Activated CD4-positive, CD25-positive, alpha-beta regulatory T cell treated with anti-CD3 and anti-CD28 coated beads, Interleukin-2, amount 50 U/mL, for 72 hours (primary cell): ENCODE data around the gene FKBP6.
"Not testable (repeated sequence)": the region's sequence is repeated elsewhere in the genome, so short reads cannot be mapped to it uniquely, and the experiment has no call there.

Experiments
- DNase-seq: peaks from one replicate; pipeline ENCODE4 v3.0.0; 2021

The FKBP6 gene

DNA sequence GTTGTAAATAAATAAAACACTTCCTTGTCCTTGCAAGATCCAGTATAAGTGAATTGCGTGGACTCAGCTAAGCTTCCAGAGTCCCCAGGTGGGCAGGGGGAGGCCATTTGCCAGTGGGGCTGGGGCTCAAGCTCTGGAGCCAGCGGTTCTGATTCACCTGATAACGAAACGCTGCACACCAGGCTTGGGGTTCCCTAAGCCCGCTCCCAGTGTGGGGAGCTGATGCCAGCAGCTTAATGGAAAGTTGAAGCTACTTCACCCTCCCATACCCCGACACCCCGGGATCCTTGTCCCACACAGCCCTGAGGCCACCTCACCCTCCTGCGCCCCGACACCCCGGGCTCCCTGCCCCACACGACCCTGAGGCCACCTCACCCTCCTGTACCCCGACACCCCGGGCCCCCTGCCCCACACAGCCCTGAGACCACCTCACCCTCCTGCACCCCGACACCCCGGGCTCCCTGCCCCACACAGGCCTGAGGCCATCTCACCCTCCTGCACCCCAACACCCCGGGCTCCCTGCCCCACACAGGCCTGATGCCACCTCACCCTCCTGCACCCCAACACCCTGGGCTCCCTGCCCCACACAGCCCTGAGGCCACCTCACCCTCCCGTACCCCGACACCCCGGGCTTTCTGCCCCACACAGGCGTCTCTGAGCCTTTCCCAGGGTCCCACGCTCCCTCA, 30.8 kb downstream of the FKBP6 start:
- DNase-seq, result no peak

GRCh38 chr7:73359306-73359705, 31.3 kb downstream of the FKBP6 start:
- no peak for DNase-seq

- no peak for DNase-seq
Observed at GRCh38 chr7:73359746-73360375, 31.9 kb downstream of the FKBP6 start.

DNA sequence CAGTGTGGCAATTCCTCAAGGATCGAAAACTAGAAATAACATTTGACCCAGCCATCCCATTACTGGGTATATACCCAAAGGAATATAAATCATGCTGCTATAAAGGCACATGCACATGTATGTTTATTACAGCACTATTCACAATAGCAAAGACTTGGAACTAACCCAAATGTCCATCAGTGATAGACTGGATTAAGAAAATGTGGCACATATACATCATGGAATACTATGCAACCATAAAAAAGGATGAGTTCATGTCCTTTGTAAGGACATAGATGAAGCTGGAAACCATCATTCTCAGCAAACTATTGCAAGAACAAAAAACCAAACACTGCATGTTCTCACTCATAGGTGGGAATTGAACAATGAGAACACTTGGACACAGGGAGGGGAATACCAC, 32.6 kb downstream of the FKBP6 start:
- DNase-seq, result not testable (repeated sequence)

DNA sequence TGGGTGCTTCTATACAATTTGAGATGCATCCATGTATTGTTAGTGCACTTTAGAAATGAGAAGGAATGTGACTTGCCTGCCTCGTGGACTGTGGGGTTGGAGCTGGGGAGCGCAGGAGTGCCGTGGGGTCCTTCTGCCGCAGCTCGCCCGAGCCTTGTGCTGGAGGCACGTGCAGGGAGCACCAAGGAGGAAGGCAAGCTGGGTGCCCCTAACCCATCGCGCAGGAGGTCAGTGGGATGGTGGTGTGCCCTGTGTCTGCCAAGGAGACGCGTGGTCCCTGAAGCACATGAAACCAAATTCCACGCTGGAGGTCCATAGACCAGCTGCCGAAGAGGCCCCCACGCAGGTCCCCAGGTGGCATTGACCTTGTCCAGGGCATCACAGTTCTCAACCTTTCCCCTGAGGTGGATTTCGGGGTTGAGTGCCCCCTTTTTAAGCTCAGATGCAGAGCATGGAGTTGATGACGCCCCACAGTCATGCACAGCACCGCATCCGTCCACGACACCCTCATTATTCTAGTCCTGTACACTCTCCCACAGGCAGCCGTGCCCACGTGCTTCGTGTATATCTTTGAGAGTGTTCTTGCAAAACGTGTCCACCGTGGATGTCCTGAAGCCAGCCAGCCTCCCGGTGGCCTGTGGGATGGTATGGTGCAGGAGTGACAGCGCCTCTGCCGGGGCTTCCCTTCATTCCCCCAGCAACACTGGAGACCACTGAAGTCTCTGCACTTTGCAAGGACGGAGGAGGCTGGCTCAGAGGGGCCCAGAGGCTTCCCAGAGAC, 35.5 kb downstream of the FKBP6 start:
- no peak for DNase-seq

- DNase-seq, result no peak
Observed at GRCh38 chr7:73364006-73364728, 36.2 kb downstream of the FKBP6 start.

GRCh38 chr7:73366127-73366526, 38.2 kb downstream of the FKBP6 start:
- DNase-seq, result no peak

DNA sequence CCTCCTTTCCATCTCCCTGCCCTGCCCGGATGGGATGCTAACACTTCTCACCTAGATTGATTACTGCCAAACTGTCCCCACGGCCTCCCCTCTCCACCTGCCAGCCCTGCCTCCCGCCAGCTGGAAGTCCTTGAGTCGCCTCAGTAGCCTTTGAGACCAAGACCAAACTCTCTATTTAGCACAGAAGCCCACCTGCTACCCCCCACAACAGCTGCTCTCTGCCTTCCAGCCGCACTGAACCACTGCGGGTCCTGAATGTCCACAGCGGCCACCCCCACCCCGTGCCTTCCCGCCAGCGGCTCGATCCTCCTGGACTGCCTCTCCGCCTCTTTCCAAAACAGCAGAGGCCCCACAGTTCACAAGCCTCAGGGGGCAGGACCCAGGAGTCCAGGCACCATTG, 39.0 kb downstream of the FKBP6 start:
- DNase-seq, result no peak

- no peak for DNase-seq
Observed at GRCh38 chr7:73369009-73369408, 41.0 kb downstream of the FKBP6 start.

DNA sequence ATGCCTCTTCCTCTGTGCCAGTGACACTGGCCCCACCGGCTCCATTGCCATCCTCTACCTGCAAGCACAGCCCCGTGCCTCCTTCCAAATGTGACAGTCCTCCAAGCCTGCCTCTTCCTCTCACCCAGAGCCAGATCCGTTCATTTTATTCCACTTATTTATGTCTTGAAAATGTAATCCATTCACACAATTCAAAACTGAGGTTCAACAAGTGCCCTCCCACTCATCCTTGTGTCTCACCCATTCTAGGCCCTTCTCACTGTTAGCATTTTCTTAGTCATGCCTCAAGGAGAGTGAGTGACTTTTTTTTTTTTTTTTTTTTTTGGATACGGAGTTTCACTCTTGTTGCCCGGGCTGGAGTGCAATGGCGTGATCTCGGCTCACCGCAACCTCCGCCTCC, 41.7 kb downstream of the FKBP6 start:
- no peak for DNase-seq

- no peak for DNase-seq
Observed at GRCh38 chr7:73373741-73374140, 45.8 kb downstream of the FKBP6 start.

GRCh38 chr7:73376262-73376661, 48.3 kb downstream of the FKBP6 start:
- DNase-seq, result not testable (repeated sequence)

- DNase-seq, result no peak
Observed at GRCh38 chr7:73376671-73377412, 48.9 kb downstream of the FKBP6 start.

DNA sequence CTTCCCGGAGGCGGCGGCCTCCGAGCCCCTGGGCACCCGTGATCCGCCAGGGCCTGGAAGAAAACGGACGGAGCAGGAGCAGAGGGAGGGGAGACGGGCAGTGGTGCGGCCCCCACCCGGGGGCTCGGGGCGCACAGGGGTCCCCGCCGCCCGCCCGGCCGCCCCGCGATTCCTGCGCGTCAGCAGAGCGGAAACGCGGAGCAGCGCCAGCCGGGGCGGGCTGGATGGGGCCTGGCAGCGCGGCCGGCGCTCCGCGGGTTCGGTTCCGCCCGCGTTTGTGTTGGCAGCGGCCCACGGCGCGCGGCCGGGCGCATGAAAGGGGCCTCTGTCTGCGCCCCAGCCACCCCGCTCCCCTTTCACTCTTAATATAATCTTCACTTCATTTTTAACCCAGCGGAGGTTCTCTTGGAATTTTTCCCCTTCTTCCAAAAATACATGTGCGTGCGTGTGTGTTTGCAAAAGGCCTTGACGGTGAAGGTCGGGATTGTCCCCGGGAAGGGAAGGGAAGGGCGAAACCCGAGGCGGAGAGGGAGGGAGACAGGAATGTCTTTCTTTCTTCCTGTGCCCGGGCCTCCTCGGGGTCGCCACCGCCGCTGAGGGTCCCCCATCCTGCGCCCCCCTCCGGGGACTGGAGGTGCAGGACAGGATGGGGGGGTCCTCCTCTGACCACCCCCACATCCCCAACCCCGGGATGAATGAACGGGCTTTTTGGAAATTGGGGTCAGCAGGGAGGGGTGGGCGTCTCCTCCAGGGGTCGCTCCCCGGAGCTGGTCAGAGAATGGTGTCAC, 49.6 kb downstream of the FKBP6 start:
- DNase-seq, result not testable (repeated sequence)

GRCh38 chr7:73382934-73383503, 55.1 kb downstream of the FKBP6 start:
- DNase-seq, result no peak

DNA sequence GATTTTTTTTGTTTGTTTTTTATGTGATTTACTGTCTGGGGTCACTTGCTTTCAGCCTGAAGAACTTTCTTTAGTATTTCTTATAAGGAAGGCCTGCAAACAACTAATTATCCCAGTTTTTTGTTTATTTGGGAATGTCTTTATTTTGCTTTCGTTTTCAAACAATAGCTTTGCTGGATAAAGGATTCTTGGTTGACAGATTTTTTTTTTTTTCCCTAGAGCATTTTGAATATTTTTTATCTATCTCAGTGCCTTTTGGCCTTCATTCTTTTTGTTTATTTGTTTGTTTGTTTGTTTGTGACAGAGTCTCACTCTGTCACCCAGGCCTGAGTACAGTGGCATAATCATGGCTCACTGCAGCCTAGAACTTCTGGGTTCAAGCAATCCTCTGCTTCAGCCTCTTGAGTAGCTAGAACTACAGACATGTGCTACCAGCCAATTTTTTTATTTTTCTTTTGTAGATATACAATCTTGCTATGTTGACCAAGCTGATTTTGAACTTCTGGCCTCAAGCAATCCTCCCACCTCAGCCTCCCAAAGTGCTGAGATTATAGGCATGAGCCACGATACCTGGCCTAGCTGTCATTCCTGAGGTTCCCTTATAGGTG, 59.4 kb downstream of the FKBP6 start:
- DNase-seq, result no peak

- no peak for DNase-seq
Observed at GRCh38 chr7:73387908-73388414, 60.0 kb downstream of the FKBP6 start.

GRCh38 chr7:73391396-73391795, 63.4 kb downstream of the FKBP6 start:
- no peak for DNase-seq

DNA sequence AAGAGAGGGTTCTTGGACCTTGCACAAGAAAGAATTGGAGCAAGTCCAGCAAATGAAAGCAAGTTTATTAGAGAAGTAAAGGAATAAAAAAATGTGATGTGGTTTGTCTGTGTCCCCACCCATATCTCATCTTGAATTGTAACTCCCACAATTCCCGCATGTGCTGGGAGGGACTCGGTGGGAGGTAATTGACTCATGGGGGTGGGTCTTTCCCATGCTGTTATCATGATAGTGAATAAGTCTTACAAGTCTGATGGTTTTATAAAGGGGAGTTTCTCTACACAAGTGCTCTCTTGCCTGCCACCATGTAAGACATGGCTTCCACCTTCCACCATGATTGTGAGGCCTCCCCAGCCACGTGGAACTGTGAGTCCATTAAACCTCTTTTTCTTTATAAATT, 66.5 kb downstream of the FKBP6 start:
- no peak for DNase-seq
